WI38 (cell line): Measurements from ENCODE around the gene ABCB6.
A peak's percentile ranks its signal among the peaks of the same experiment; 100 is the strongest.

Source experiments
- H3K4me3 ChIP-seq: 2 replicates; pipeline ENCODE4 v1.5.1; 2011; ENCODE audit warnings: low read depth, mild to moderate bottlenecking, control low read depth, low read length
- CTCF ChIP-seq: IDR thresholded peaks from 2 replicates; pipeline ENCODE4 v1.5.1; 2012; ENCODE audit warnings: low read depth, mild to moderate bottlenecking, control low read depth, low read length

ABCB6 gene

GRCh38 chr2:219253753-219254589 lies 35.2 kb upstream of the ABCB6 start, which contains the start of gene TUBA4A:
Gene TUBA4A, minus strand, starts transcription at chr2:219253918. Its CDS starts 60 bp downstream, at chr2:219253858.
- peak within 1 kb of the TSS; percentile 54 for H3K4me3 ChIP-seq
- no peak for TF ChIP-seq CTCF

GRCh38 chr2:219252900-219253752 lies 34.4 kb upstream of the ABCB6 start, which contains the start of gene TUBA4B:
Gene TUBA4B, plus strand, starts transcription at chr2:219253243. Its CDS starts 165 bp downstream, at chr2:219253408.
- H3K4me3 ChIP-seq = peak within 1 kb of the TSS; percentile 54
- TF ChIP-seq CTCF = no peak

- TF ChIP-seq CTCF = no peak
- H3K4me3 ChIP-seq = peak overlapping the region; percentile 54
These were observed 33.8 kb upstream of the ABCB6 start for GRCh38 chr2:219252570-219252899.

- no peak for TF ChIP-seq CTCF
- H3K4me3 ChIP-seq = no peak overlapping the region
These were observed 33.3 kb upstream of the ABCB6 start for GRCh38 chr2:219252084-219252483.

- H3K4me3 ChIP-seq = no peak overlapping the region
- no peak for TF ChIP-seq CTCF
These were observed 32.9 kb upstream of the ABCB6 start for GRCh38 chr2:219251656-219252055.

GRCh38 chr2:219250049-219250781 lies 31.5 kb upstream of the ABCB6 start:
- TF ChIP-seq CTCF = no peak
- no peak overlapping the region for H3K4me3 ChIP-seq
